HG03097 (cell line): ENCODE data around the gene PRKAR1B.

Experiments used
- ATAC-seq: cut with Tn5 transposase; IDR thresholded peaks from one replicate; pipeline ENCODE4 v1.9.1; 2021; ENCODE audit not compliant: unreplicated experiment, low FRiP score

The PRKAR1B gene

DNA sequence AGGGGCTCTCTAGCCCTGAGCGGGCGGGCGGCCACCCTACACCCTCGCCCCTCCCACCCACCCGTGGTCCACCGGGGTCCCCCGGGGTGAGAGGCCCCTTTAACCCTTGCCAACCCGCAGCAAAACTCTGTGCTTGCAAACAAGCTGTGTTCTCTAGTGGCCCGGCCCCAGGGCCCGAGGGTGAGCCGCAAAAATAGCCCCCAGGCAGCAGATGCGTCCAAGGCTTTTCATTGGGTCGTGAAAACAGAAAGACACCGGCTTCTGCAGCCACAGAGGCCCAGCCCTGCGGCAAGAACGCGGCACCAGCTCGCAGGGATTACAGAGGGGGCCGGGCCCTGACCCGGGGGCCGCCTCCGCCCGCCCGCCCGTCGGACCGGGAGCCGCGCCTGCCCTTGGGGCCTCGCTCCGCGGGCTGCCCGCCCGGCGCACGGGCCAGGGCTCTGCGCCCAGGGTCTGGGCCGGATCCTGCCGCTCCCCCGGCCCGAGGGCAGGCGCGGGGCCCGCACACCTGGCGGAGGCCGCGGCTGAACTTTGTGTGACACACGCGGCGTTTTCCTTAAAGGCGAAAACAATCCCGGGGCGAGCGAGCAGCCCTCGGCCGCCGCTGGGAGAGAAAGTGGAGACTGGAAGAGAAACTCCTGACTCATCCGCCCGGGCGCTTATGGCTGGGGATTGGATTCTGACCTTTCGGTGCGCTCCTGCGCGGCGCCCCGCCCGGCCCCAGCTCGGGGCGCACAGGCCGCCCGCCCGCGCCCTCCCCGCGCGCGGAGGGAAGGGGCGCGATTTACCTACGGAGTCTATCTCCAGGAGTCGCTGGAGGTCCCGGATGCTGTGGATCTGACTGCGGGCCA lies 210.2 kb downstream of the PRKAR1B start:
- no peak for ATAC-seq

DNA sequence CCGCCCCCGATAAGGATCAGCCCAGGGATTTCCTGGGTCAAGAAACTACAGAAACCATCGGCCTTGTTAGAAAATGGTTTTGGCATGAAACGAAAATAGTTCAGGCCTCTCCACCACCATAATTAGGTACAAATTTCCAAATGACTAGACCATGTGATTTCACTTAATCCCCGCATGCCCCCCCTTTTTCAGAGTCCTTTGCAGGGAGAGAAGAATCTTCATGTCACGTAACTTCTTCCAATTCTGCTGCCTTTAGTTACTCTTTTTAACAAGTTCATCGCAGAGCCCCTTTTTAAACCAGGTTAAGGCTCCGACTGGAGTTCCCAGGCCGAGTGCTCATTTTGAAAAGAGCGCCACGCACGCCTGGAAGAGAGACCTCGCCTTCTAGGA lies 210.9 kb downstream of the PRKAR1B start:
- ATAC-seq: no peak

DNA sequence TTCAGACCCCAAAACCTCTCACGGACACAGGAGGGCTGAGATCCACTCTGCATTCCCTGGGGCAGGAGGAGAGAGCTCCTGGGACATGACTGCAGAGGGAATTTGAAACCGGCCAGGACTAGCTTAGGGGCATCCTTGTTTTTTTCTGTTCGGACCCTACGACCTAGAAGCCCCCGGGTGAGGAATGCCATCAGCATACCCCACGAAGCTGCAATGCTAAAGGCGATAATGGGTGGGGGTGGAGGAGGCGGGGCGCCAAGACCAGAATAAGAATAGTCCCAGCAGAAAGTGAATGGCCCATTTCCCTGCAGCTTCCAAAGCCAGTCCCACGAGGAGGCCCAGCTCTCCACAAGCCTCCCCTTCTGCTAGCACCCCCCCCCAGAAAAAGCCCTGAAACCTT lies 211.5 kb downstream of the PRKAR1B start:
- ATAC-seq: no peak

DNA sequence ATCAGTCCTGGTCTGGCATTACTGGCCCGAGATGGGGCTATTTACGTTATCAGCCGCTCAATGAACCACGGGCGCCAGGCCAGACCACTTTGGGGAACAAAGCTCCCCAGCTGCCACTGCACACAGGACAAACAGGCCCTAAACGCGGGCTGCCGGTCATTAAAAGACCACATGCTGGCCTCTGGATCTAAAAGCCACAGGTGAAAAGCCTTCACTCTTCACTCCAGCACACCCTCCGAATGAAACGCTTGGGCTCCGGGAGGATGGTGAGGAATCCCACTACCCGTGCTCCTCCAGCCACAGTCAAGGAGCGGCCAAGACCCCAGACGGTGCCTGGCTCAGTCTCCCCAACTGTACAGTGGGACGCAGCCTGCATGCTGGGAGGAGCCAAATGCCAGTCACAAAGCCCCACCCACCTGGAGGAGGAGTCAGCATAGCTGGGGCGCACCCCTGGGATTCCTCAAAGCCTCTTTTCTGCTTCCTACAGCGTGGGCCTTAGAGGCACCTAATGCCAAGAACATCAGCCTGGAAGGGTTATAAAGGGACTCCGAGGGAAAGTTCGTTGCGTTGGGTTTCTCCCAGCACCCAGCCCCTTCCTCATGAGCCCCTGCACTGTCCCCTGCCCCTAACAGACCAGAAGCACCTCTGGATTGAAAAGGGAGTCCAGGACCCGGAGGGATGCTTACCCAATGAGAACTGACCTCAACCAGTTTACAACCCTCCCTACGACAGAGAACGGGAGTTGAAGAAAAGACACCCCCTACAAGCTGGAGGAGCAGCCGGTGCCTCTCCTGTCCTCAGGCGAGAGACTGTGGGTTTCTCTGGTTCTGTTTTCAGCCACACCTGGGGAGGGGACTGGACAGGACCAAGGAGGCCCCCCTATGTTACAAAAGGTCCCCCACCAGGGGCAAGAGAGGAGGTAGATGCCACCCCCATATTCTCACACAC lies 212.2 kb downstream of the PRKAR1B start:
- no peak for ATAC-seq

DNA sequence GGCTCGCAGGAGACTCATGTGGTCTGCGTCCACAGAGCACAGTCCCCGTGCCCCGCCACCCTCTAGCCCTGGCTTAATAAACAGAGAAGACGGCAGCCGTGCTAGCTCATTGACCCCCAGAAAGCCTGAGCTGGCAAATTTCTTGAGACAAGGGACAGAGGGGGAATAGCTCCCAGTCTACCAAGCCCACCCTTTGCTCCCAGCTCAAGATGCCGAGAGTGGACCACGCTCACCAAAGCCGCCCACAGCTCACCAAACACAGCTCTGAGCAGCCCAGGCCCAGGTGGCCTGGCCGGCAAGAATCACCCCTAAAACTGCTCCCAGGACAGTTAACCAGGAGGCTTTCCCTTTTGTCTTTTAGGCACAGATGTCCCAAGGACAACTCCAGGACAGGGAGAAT lies 212.8 kb downstream of the PRKAR1B start:
- no peak for ATAC-seq

DNA sequence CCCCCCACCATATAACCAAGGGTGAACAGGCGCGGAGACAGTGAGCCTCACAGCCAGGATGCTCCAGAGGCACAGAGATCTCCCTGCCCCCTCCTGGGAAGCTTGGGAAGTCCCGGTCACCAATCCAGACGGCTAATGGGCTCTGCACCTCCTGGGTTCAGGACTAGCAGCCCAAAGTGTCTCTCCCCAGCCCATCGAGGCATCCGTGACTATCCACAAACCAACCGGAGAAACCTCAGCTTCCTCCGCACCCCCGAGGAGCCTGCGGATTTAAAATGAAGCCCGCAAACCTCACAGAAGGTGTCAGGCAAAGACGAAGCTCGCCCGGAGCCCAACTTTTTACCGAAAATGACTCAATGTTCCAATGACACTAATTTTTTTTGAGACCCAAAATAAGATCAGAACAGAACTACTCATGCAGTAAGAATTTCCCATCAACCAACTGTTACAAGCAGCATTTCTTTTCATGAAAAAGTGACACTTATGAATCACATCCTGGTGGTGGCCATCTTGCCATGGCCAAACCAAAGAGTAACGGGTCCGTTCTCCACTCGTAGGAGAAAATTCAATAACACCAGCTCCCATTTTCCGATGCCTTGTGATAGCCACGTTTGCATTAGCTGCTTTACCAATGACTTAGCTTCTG lies 213.4 kb downstream of the PRKAR1B start:
- ATAC-seq: no peak

DNA sequence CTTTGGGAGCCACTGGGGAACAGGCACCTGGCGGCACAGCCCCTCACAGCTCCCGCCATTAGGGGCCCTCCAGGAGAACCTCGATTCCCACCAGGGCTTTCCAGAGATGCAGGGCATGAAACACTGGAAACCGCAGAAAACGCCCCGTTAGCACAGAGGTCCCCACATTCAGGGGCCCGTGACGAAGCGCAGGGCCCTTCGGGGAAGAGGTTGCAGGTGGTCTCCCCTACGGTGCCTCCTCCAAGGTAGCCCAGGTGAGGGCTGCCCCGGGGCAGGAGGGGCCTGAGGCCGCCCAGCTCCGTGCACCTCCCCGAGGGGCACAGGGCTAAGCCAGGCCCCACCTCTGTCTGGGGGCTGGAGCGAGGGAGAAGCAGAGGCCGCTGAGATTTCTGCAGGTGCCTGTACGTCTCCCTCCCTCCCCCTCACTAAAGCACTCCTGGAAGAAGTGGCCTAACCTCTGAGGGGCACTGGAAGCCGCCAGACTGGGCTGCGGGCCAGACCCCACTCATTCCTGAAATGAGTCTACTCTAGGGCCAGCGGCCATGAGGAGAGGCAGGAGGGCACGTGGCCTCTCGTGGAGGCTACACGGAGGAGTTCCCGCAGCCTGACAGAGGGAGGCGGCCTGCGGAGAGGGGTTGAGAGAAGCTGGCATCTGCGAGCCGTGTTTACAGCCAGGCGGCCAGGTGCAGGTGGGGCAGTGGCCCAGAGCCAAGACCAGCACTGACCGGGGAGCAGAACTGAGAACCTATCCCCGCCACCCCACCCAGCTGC lies 214.4 kb downstream of the PRKAR1B start:
- ATAC-seq: no peak

DNA sequence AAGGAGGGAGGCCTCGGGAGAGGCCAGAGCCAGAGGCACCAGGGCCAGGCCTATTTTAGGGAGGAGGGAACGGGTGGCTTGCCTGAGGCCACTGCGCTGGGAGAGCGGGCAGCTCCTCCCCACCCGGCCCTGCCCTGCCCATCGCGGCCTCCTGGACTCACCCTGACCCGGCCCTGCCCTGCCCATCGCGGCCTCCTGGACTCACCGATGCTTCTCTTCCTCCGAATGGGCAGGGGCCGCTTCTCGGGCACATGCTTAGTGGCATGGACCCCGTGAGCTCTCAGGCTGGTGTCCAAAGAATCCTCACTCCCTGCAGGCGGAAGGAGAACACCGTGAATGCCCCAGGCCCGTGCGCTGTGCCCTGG lies 215.0 kb downstream of the PRKAR1B start:
- no peak for ATAC-seq

DNA sequence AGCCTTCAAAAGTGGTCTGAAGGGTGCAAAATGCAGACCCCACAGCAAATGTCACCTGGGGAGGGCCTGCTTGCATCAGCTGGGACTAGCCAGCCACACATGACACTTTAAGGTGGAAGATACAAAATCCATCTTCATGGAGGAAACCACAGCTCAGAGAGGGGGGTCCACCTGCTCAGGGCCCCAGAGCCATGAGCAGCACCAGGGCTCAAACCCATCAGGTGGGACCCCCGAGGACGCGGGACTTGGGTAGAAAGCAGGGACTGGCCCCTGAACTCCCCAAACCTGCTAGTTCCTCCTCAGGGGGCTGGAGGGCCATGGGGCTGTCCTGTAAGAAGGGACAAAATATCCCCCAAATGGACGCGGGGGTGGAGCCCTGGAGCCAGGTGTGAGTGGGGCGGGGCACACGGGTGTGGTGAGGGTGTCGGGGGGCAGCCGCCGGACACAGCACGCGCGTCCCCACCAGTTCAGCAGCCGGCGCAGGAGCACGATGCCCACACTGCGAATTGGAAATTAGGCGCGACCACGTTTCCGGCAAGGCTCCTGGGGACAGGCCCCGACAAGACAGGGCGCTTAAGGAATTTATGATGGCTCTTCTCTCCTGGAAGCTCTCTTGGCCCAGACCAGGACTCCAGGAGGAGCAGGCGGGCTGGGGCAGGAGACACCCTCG lies 215.5 kb downstream of the PRKAR1B start:
- ATAC-seq: no peak

DNA sequence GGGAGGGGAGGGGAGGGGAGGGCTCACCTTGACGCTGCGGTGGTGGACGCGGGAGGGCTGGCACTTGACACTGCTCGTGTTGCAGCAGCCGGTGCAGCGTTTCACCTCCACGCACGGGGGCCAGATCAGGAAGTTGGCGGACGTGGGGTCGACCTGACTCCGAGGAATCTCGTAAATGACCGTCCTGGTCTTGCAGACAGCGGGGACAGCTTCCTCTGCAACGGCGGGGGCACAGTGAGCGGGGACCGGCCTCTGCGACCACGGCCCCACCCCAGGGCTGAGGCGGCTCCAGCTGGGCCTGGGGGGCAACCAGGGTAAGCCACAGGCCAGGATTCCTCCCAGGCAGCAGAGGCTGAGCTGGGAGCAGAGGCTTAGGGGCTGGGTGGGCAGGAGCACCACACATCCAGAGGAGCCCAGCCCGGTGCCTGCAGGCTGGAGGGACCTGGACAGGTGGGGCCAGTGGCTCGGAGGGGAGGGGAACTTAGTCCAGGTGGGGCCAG lies 216.2 kb downstream of the PRKAR1B start:
- ATAC-seq: no peak

DNA sequence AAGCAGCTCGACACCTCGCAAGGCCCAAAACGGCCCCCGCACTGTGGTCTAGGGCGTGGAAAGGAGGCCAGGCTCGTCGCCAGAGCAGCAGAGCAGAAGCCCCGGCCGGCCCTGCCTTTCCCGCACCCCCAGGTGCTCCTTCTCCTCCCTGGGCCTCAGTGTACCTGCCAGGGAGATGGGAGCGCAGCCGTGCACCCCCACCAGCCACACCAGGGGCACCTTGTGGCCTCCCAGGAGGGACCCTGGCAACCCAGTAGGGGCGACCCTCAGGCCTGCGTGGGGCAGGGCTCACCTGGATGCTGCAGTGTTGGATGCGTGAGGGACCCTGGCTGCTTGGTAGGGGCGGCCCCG lies 217.0 kb downstream of the PRKAR1B start:
- ATAC-seq: no peak

DNA sequence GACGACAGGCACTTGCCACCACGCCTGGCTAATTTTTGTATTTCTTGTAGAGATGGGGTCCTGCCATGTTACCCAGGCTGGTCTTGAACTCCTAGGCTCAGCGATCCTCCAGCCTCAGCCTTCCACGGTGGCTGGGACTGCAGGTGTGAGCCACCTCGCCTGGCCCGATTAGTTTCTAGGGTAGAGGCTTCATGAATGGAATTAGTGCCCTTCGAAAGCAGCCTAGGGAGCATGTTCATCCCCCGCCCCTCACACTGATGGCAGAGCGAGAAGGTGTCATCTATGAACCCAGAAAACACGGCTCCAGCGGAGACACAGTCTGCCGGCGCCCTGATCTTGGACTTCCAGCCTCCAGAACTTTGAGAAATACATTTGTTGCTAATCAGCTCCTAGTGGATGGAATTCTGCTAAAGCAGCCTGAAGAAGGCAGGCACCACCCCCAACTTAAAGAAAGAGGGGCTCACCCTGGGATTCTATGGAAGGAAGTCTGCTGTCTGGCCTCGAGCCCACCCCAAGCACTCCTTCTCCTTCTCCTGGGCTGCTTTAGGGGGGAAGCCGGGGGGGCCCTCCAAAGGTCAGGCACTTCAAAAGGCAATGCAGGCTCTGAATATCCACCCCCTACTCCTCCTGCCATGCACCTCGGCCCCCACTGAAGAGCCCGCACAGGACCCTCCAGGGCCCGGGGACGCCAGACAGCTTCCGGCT lies 217.5 kb downstream of the PRKAR1B start:
- no peak for ATAC-seq

DNA sequence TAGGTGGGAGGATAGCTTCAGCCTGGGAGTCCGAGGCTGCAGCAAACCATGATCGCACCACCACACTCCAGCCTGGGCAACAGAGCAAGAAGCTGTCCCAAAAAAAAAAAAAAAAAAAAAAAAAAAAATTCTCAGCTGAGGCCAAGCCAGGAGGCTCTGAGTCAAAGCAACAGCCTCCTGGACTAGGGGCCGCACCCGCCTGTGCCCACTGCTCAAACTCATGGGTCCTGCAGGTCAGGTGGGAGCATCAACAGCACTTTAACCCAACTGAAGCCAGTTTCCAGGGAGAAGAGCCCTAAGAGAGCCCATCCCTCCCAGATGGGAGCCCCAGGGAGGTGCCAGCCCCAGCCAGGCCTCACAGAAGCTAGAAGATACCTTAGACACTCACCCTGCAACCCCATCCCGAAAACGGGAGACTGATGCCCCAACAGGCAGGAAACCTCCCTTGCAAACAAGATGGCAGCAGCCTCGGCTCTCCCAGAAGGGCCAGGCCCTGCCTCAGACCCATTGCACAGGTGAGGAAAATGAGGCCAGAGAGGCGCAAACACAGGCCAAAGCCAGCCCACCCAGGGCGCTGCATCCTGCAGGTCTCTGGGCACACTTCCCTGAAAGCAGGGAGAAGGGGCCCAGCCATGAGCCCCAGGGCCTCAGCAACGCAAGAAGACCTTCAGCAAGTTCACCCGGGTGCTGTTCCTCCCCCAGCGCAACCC lies 218.5 kb downstream of the PRKAR1B start:
- ATAC-seq: no peak

DNA sequence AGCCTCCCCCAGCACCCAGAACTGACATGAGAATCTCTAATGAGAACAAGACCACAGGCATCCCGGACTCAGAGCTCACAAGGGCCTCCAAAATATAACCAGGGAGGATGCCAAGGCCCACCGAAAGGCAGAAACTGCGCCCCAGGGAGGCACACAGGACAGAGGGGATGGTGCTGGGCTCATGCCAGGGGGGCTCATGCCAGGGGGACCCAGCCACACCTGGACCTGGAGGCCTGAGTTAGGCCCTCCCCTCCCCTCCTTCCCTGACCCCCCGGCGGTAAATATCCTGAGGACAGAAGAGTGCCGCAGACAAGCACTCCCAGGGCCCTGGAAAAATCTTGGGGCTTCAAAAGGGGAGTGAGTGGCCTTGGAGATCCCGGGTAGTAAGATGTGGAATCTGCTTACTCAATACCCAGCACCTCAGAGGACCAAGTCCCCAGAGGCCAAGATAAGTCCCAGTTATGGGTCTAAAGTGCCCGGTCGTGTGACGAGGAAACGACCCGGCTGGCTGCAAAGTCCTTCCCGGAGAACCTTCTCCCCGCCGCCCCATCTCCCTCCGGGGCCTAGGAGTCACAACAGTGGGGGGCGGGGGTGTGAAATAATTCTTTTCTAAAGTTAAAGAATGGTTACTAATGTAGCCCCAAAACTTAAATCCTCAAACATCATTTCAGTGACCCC lies 219.3 kb downstream of the PRKAR1B start:
- ATAC-seq: no peak

DNA sequence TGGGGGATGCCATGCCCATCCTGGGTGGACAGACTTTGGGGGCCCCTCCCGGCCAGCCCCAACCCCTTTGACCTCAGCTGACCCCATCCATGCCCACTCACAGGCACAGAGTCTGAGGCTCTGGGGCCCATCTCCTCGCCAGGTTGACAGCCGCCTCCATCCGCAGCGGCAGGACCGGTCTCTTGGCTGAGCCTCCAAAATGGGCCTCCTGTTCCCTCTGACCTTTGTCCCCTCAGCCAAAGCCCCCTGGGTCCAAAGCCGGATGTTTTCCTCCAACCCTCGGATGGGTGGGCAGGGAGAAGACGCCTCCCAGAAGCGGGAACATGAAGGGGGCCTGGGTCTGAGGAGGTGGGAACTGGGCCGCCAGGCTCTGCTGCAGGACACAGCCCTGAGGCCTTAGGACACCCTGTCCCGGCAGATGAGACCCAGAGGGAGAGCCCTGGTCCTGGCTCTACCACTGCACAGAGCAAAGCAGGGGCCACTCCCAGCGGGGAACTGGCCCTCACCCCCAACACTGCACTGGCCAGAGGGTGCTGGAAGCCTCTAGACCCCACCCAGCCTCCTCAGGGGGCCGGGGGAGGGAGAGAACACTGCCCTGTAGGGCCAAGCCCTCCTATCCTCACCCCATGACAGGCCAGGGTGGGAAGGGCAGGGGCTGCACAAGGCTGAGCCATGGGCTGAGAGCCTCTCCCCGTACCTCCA lies 220.0 kb downstream of the PRKAR1B start:
- ATAC-seq: no peak

DNA sequence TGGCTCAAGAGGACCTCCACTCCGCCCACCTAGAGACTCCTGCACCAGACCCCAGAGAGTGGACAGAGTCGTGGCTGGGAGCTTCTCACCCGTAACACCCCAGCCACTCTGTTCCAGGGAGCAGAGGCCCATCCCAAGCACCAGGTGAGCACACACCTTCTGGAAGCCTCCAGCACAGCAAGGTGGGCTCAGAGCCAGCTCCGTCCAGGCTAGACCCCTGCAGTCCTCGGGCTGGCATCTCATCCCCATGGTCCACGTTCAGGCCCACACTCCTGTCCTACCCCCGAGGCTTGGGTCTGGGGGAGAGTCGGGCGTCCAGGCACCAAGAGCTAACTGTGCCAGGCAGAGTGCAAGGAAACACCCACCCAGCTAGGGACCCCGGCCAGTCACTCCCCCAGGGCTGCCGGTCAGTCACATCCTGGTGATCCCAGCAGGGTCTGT lies 220.7 kb downstream of the PRKAR1B start:
- no peak for ATAC-seq

DNA sequence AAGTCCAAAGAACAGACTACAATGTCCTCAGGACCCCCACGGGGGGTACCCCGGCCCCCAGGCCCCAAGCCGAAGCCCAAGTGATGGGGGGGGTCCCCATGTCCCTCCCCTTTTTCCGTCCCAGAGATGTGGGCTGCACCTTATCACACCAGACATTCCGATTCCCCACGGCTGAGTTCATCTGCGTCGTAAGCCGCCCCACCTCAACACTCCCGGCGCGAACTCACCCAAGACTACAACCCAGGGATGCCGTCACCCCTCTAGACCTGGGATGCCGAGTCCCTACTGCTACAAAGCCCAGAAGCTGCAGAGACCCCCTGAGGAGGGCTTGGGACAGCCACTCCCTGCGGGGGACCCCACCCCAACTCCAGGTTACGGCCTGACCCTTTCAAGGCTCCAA lies 221.9 kb downstream of the PRKAR1B start:
- ATAC-seq: no peak
